GM23338 (cell line): ENCODE measurements around the gene UBA3.

Experiments
- CTCF ChIP-seq, 2 experiments: fragments of 200-600 bp in 1 of 2; sonication (generic) in 1 of 2; conservative IDR thresholded peaks; 2 replicates each; pipeline versions ENCODE4 v1.5.1 to v1.6.1; 2016 to 2017; ENCODE audit warnings: antibody characterized with exemption in 2 of 2, low read depth in 2 of 2, mild to moderate bottlenecking in 2 of 2, moderate library complexity in 1 of 2
- EZH2phosphoT487 ChIP-seq: fragments of 200-600 bp; sonication (generic); IDR thresholded peaks from one replicate; pipeline ENCODE4 v1.8.1; 2018; ENCODE audit warnings: antibody characterized with exemption; ENCODE audit not compliant: unreplicated experiment
- REST ChIP-seq: IDR thresholded peaks from one replicate; pipeline ENCODE4 v1.6.1; 2018; ENCODE audit warnings: antibody characterized with exemption; ENCODE audit not compliant: unreplicated experiment

GRCh38 chr3:69095636-69096035, 15.5 kb upstream of the UBA3 start:
- TF ChIP-seq EZH2phosphoT487 (no peak), CTCF (conservative IDR thresholded peaks at IDR 0.05; ENCODE audit: low read depth in 2 of 2) (no peak), REST (no peak)
